ENCODE measurements around the gene RNF157.
"Not testable (repeated sequence)": the region's sequence is repeated elsewhere in the genome, so short reads cannot be mapped to it uniquely, and the experiment has no call there.

The RNF157 gene

DNA sequence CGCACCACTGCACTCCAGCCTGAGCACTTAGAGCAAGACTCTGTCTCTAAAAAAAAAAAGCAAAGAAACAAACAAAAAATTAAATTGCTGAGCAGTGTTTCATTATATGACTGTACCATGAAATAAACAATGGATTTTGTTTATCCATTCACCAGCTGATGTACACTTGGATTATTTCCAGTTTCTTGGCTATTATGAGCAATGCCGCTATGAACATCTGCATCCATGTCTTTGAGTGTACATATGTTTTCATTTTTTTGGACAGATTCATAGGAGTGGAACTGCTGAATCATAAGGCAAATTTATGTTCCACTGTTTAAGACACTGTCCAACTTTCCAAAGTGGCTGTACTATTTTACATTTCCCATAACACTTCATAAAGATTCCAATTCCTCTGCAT is 8.0 kb downstream of the RNF157 start:
- TF ChIP-seq, protein P1, sequence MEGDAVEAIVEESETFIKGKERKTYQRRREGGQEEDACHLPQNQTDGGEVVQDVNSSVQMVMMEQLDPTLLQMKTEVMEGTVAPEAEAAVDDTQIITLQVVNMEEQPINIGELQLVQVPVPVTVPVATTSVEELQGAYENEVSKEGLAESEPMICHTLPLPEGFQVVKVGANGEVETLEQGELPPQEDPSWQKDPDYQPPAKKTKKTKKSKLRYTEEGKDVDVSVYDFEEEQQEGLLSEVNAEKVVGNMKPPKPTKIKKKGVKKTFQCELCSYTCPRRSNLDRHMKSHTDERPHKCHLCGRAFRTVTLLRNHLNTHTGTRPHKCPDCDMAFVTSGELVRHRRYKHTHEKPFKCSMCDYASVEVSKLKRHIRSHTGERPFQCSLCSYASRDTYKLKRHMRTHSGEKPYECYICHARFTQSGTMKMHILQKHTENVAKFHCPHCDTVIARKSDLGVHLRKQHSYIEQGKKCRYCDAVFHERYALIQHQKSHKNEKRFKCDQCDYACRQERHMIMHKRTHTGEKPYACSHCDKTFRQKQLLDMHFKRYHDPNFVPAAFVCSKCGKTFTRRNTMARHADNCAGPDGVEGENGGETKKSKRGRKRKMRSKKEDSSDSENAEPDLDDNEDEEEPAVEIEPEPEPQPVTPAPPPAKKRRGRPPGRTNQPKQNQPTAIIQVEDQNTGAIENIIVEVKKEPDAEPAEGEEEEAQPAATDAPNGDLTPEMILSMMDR (IDR thresholded peaks at IDR 0.05; ENCODE audit: control insufficient read depth, insufficient read depth, low read depth, low read length, missing control alignments) = no peak
- no peak overlapping the region for H3K4me3 ChIP-seq (ENCODE audit: control insufficient read depth, low read depth, low read length)
- peak; percentile 56 for DNase-seq (ENCODE audit: low read depth)

DNA sequence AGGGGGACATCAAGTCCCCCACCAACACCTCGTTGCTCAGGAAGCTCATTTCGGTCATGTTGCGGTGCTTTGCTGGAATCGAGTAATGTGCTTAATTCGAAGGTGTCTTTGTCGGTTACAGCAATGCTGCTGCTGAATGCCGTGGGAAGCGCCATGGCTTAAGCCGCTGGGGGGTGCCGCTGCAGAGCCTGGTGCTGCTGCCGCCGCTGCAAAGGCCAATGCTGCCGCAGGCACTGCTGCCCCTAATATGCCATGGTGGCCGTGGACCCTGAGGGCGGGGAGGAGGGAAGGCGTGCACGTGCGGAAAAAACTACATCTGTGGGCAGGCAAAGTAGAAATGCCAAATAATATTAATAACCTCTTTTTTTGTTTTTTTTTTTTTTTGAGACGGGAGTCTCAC is 13.5 kb downstream of the RNF157 start:
- H3K4me3 ChIP-seq (ENCODE audit: control insufficient read depth, low read depth, low read length); DNase-seq (ENCODE audit: low read depth): not testable (repeated sequence)

DNA sequence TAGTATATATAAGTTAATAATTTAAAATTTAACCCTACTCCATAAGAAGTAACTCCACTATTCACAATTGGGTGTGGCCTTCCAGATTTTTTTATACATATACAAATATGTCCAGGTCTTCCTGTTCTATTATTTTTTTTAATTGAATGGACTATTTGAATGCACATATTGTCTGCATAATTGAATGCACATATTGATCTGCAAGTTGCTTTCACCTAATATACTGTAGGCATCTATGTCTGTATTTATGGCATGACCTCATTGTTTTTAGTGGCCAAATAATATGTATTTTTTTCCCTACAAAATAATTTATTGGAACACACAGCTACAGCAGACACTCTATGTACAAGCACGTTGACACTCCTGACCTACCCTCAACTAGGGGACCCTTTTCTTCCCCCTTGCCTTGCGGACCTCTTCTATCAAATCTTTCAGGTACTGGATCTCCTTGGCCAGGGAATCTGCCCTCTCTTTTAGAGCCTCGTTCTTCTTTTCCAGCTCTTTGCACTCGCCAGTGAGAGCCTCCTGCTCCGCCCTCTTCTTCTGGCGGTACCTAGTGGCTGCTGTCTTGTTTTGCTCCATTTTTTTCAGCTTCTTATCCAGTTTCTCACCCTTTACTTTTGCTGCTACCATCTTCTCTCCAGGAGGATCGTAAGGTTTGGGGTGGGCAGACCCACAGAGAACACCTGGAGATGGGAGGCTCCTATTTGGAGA is 14.8 kb downstream of the RNF157 start:
- not testable (repeated sequence) for H3K4me3 ChIP-seq (ENCODE audit: control insufficient read depth, low read depth, low read length); DNase-seq (ENCODE audit: low read depth)

DNA sequence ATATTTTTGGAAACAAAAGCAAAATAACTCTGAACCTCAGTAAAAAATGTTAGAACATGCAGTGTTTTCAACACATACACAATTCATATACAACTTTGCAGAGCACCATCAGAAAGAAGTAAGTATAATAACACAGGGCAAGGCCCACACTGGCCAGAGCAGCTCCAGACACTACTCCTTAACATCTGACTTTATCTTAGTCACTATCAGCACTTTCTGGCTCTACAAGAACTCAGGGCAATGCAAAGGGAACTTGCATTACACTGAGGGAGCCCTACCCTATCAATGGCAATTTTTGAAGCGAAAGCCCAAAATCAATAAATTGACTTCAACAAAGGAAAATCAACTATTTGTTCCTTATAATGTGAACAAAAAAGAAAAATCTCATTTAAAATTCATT is 16.5 kb downstream of the RNF157 start:
- DNase-seq (ENCODE audit: low read depth) = no peak
- H3K4me3 ChIP-seq (ENCODE audit: control insufficient read depth, low read depth, low read length) = no peak overlapping the region
- TF ChIP-seq, protein P1 (IDR thresholded peaks at IDR 0.05; ENCODE audit: control insufficient read depth, insufficient read depth, low read depth, low read length, missing control alignments) = no peak

DNA sequence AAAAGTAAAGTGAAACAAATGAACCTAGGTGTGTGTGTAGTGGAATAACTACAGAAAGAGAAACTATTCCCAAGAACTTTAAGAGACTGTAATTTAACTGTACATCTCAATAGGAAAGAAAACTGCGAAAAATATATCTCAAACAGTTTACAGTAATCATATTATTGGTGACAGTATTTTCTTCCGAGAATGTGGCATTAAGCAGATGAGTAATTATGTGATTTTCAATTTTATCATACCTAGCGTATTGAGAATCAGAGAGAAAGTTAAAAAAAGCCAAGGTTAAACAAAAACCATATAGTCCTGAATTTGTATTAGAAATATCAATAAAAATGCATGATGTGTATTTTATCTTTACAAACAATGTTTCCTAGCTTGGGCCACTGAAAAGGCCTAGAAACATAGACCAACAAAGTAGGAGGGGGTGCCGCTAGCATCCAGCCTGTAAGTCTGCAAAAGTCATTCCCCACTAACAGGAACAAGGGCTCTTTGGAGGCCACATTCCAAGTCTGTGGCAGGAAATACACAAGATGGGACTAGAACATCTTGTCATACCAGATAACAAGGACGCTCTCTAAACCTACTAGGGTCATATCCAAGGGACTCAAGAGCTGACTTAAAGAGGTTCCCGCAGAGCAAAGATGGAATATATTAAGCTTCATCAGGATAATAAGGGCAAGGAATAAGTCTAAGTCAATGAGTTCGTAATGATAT is 20.5 kb downstream of the RNF157 start:
- TF ChIP-seq, protein P1 (IDR thresholded peaks at IDR 0.05; ENCODE audit: control insufficient read depth, insufficient read depth, low read depth, low read length, missing control alignments) = no peak
- no peak for DNase-seq (ENCODE audit: low read depth)

DNA sequence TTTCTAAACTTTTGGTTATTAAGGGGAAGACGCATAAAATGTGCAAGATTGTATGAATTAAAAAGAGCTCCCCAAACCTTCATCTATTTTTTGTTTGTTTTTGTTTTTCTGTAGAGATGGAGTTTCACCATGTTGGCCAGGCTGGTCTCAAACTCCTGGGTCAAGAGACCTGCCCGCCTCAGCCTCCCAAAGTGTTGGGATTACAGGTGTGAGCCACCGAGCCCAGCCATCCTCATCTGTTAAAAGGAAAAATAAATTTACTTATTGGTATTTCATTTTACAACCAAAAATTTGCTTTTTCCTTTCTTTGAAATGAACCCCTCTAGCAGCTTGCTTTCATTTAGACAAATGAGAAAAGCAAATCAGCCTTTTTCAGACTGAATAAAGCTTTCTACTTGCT is 23.2 kb downstream of the RNF157 start:
- H3K4me3 ChIP-seq (ENCODE audit: control insufficient read depth, low read depth, low read length) = no peak overlapping the region
- no peak for DNase-seq (ENCODE audit: low read depth)
- TF ChIP-seq, protein P1 (IDR thresholded peaks at IDR 0.05; ENCODE audit: control insufficient read depth, insufficient read depth, low read depth, low read length, missing control alignments) = no peak

More for the DNA sequence above, 20.5 kb downstream of the RNF157 start:
- no peak overlapping the region for H3K4me3 ChIP-seq (ENCODE audit: control insufficient read depth, low read depth, low read length)

DNA sequence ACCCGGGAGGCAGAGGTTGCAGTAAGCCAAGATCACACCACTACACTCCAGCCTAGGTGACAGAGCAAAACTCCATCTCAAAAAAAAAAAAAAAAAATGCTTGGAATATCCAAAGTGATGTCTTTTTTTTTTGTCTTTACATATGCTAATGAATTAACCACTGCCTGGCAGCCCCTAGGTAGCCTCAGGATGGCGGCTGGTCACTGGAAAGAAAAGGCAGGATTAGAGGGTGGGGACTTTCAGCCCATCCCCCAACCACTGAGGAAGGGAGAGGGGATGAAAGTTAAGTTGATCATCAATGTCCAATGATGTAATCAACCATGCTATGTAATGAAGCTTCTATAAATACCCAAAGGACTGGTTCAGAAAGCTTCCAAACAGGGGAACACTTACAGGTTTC is 26.8 kb downstream of the RNF157 start:
- TF ChIP-seq, protein P1 (IDR thresholded peaks at IDR 0.05; ENCODE audit: control insufficient read depth, insufficient read depth, low read depth, low read length, missing control alignments) = no peak
- no peak for DNase-seq (ENCODE audit: low read depth)

More for the DNA sequence above, 26.8 kb downstream of the RNF157 start:
- no peak overlapping the region for H3K4me3 ChIP-seq (ENCODE audit: control insufficient read depth, low read depth, low read length)
